Keratinocyte (primary cell): ENCODE measurements around the gene CWC27. TPM values are rescaled to one million over a fixed set of nuclear protein-coding genes. Genes with fewer than 3 reads are reported as not detected.

Experiments used
- DNase-seq: peaks from one replicate; pipeline ENCODE4 v3.0.0-alpha.2; 2011; ENCODE audit warnings: low read depth, missing footprints, low spot score
- FAIRE-seq: peaks from 2 replicates; lab custom pipeline; 2011; peaks lifted over from hg19 to GRCh38; lab: Jason Lieb, UNC
- H2AFZ ChIP-seq: 2 replicates; pipeline ENCODE4 v1.6.0; 2012; ENCODE audit warnings: low read length, control low read depth, inconsistent platforms; ENCODE audit not compliant: control insufficient read depth
- H3K27ac ChIP-seq: 2 replicates; pipeline ENCODE4 v1.5.1; 2011; ENCODE audit warnings: low read length; ENCODE audit not compliant: control insufficient read depth, insufficient read depth
- H3K27me3 ChIP-seq: 3 replicates; pipeline ENCODE4 v1.6.0; 2011; ENCODE audit warnings: low read length; ENCODE audit not compliant: control insufficient read depth, insufficient read depth; ENCODE audit errors: extremely low read depth
- H3K36me3 ChIP-seq, 2 experiments: 2 replicates in 1 of 2; 3 replicates in 1 of 2; pipeline ENCODE4 v1.5.1; 2011; ENCODE audit warnings: low read length in 2 of 2, mild to moderate bottlenecking in 1 of 2; ENCODE audit not compliant: control insufficient read depth in 2 of 2, insufficient read depth in 2 of 2; ENCODE audit errors: extremely low read depth in 1 of 2
- H3K4me1 ChIP-seq: 3 replicates; pipeline ENCODE4 v1.5.1; 2011; ENCODE audit warnings: low read length; ENCODE audit not compliant: control insufficient read depth, insufficient read depth; ENCODE audit errors: extremely low read depth
- H3K4me2 ChIP-seq: 3 replicates; pipeline ENCODE4 v1.6.0; 2011; ENCODE audit warnings: low read depth, low read length; ENCODE audit not compliant: control insufficient read depth, insufficient read depth; ENCODE audit errors: extremely low read depth
- H3K4me3 ChIP-seq, 3 experiments: fragments of 200-600 bp in 1 of 3; sonication (generic) in 1 of 3; 2 replicates in 2 of 3; 3 replicates in 1 of 3; pipeline ENCODE4 v1.5.1; 2011 to 2016; ENCODE audit warnings: low read length in 3 of 3, mild to moderate bottlenecking in 3 of 3, control low read depth in 2 of 3, inconsistent platforms in 1 of 3, low read depth in 1 of 3, mixed read lengths in 1 of 3, mixed run types in 1 of 3, moderate library complexity in 1 of 3; ENCODE audit not compliant: control insufficient read depth in 2 of 3, insufficient read depth in 2 of 3; ENCODE audit errors: extremely low read depth in 1 of 3
- H3K79me2 ChIP-seq: 2 replicates; pipeline ENCODE4 v1.6.0; 2012; ENCODE audit warnings: low read length; ENCODE audit not compliant: control insufficient read depth, insufficient read depth
- H3K9ac ChIP-seq: 3 replicates; pipeline ENCODE4 v1.6.0; 2011; ENCODE audit warnings: low read length; ENCODE audit not compliant: control insufficient read depth, insufficient read depth; ENCODE audit errors: extremely low read depth
- H3K9me1 ChIP-seq: 3 replicates; pipeline ENCODE4 v1.6.0; 2011; ENCODE audit warnings: low read length; ENCODE audit not compliant: control insufficient read depth, insufficient read depth; ENCODE audit errors: extremely low read depth
- H3K9me3 ChIP-seq: 2 replicates; pipeline ENCODE4 v1.5.1; 2012; ENCODE audit warnings: low read depth, low read length; ENCODE audit not compliant: control insufficient read depth
- H4K20me1 ChIP-seq: 3 replicates; pipeline ENCODE4 v1.6.0; 2011; ENCODE audit warnings: low read length; ENCODE audit not compliant: control insufficient read depth, insufficient read depth; ENCODE audit errors: extremely low read depth
- CTCF ChIP-seq, 3 experiments: IDR thresholded peaks in 1 of 3; conservative IDR thresholded peaks in 1 of 3; optimal IDR thresholded peaks in 1 of 3; 2 replicates in 2 of 3; 3 replicates in 1 of 3; pipeline versions ENCODE3 to v1.5.1; 2011; ENCODE audit warnings: low read length in 3 of 3, mild to moderate bottlenecking in 3 of 3, moderate library complexity in 2 of 3, control low read depth in 1 of 3, inconsistent platforms in 1 of 3; ENCODE audit not compliant: insufficient read depth in 2 of 3; ENCODE audit errors: extremely low read depth in 1 of 3
- EZH2 ChIP-seq: IDR thresholded peaks from one replicate; pipeline ENCODE4 v1.6.1; 2012; ENCODE audit warnings: inconsistent platforms, mild to moderate bottlenecking, low read length, moderate library complexity
- dilution Hi-C: fragments of 300-500 bp; cut with MboI; formaldehyde crosslinking; loops from one replicate; pipeline ENCODE4 v1.7.0; 2020; ENCODE audit warnings: low sequenced_read_pairs; ENCODE audit not compliant: extremely low pct_ligation_motif_present
- polyA plus RNA-seq, 5 experiments: library from polyadenylated mRNA; depleted of rRNA in 3 of 5; stranded (reverse) in 3 of 5; stranded (forward) in 1 of 5; unstranded in 1 of 5; fragments of >200 nt; gene quantifications; 1 replicate in 1 of 5; 2 replicates in 3 of 5; 3 replicates in 1 of 5; pipeline versions ENCODE4 v1.2.1 to v1.2.3, GENCODE V29; 2011 to 2012; ENCODE audit warnings: missing spikeins in 2 of 5, low read depth in 1 of 5, low replicate concordance in 1 of 5

Gene CWC27
- polyA plus RNA-seq, 1 donor (not counting 4 experiments of a cell fraction or from before 2014, with no cell fraction given), result 31.8 TPM

GRCh38 chr5:64727150-64727549 lies 41.6 kb upstream of the CWC27 start:
- Histone ChIP-seq H3K27me3 (no peaks in the 10 kb centered on the region), H3K4me2 (no peak overlapping the region), H3K4me1 (no peaks in the 10 kb centered on the region), H3K27ac (no peak overlapping the region), H3K36me3 (peaks cover 0 to 12% of the 10 kb centered on the region in 2 experiments), H3K79me2 (peaks cover 19% of the 10 kb centered on the region), H3K4me3 (no peak overlapping the region), H2AFZ (no peak overlapping the region), H3K9me3 (no peaks in the 10 kb centered on the region), H4K20me1 (no peaks in the 10 kb centered on the region), H3K9ac (no peak overlapping the region), H3K9me1 (no peaks in the 10 kb centered on the region)
- TF ChIP-seq EZH2 (no peak), CTCF (optimal IDR thresholded peaks at IDR 0.05 in 1 of 3, IDR thresholded peaks at IDR 0.05 in 1 of 3, conservative IDR thresholded peaks at IDR 0.05 in 1 of 3; ENCODE audit: extremely low read depth in 1 of 3, insufficient read depth in 2 of 3, low read length in 3 of 3) (no peak)
- no peak for FAIRE-seq
- dilution Hi-C loops, result no loop called here
- DNase-seq, result no peak

- peaks cover 23% of the 10 kb centered on the region for H3K79me2 ChIP-seq
- H3K9ac ChIP-seq, result no peak overlapping the region
- DNase-seq (no peak), FAIRE-seq (no peak)
- H3K36me3 ChIP-seq, result peaks cover 6 to 10% of the 10 kb centered on the region in 2 experiments
- H2AFZ ChIP-seq, result no peak overlapping the region
- no peaks in the 10 kb centered on the region for H3K27me3 ChIP-seq
- no peak overlapping the region for H3K27ac ChIP-seq
- no peak overlapping the region for H3K4me3 ChIP-seq
- dilution Hi-C loops, result no loop called here
- H4K20me1 ChIP-seq, result no peaks in the 10 kb centered on the region
- TF ChIP-seq EZH2 (no peak), CTCF (optimal IDR thresholded peaks at IDR 0.05 in 1 of 3, IDR thresholded peaks at IDR 0.05 in 1 of 3, conservative IDR thresholded peaks at IDR 0.05 in 1 of 3; ENCODE audit: extremely low read depth in 1 of 3, insufficient read depth in 2 of 3, low read length in 3 of 3) (no peak)
- no peak overlapping the region for H3K4me2 ChIP-seq
- no peaks in the 10 kb centered on the region for H3K9me1 ChIP-seq
- H3K9me3 ChIP-seq, result no peaks in the 10 kb centered on the region
- peaks cover 6% of the 10 kb centered on the region for H3K4me1 ChIP-seq
These were observed 26.3 kb upstream of the CWC27 start for GRCh38 chr5:64742411-64742810.
